Mucosa of rectum (tissue), 2 donors: ENCODE results near the gene NELFB.

Source experiments
- H3K27ac ChIP-seq, 2 donors: one replicate each; pipeline ENCODE4 v1.7.0; 2013; ENCODE audit warnings: inconsistent platforms in 2 of 2, low read depth in 2 of 2, low read length in 2 of 2
- H3K27me3 ChIP-seq, 2 donors: one replicate each; pipeline ENCODE4 v1.7.0; 2013; ENCODE audit warnings: low read length in 2 of 2; ENCODE audit not compliant: control insufficient read depth in 2 of 2, insufficient read depth in 2 of 2
- H3K36me3 ChIP-seq, 2 donors: one replicate each; pipeline ENCODE4 v1.7.0; 2013; ENCODE audit warnings: low read length in 2 of 2; ENCODE audit not compliant: control insufficient read depth in 2 of 2, insufficient read depth in 2 of 2
- H3K4me1 ChIP-seq, 2 donors: one replicate each; pipeline ENCODE4 v1.7.0; 2013; ENCODE audit warnings: low read length in 2 of 2, mild to moderate bottlenecking in 1 of 2; ENCODE audit not compliant: control insufficient read depth in 2 of 2, insufficient read depth in 2 of 2
- H3K4me3 ChIP-seq, 2 donors: one replicate each; pipeline ENCODE4 v1.7.0; 2013; ENCODE audit warnings: low read length in 2 of 2
- H3K9ac ChIP-seq, 2 donors: one replicate each; pipeline ENCODE4 v1.7.0; 2013; ENCODE audit warnings: low read length in 2 of 2, low read depth in 1 of 2, mild to moderate bottlenecking in 1 of 2
- H3K9me3 ChIP-seq, 2 donors: one replicate each; pipeline ENCODE4 v1.7.0; 2013; ENCODE audit warnings: low read length in 2 of 2; ENCODE audit not compliant: control insufficient read depth in 2 of 2
- donor health status: healthy.
- donor health status: Normal muscosa, but diverticular disease.

NELFB gene

GRCh38 chr9:137254624-137255447 lies at the start of gene NELFB:
Gene NELFB (plus strand): TSS chr9:137255327.
- Histone ChIP-seq H3K36me3 (peaks cover 12 to 17% of the 10 kb centered on the region in 2 donors), H3K9ac (peak within 1 kb of the TSS; percentile 77 to 89), H3K4me3 (peak within 1 kb of the TSS; percentile 68 to 87), H3K9me3 (no peaks in the 10 kb centered on the region), H3K4me1 (peaks cover 21 to 22% of the 10 kb centered on the region in 2 donors), H3K27me3 (no peaks in the 10 kb centered on the region), H3K27ac (peak within 1 kb of the TSS; percentile 66 to 81)

GRCh38 chr9:137206602-137207001 lies 48.5 kb upstream of the NELFB start:
- H3K4me3 ChIP-seq: peak overlapping the region; percentile 90 to 98
- H3K36me3 ChIP-seq: no peaks in the 10 kb centered on the region
- no peaks in the 10 kb centered on the region for H3K9me3 ChIP-seq
- peak overlapping the region in 1 of 2 donors; percentile 93 for H3K9ac ChIP-seq
- peaks cover 31 to 32% of the 10 kb centered on the region in 2 donors for H3K4me1 ChIP-seq
- no peak overlapping the region for H3K27ac ChIP-seq
- no peaks in the 10 kb centered on the region for H3K27me3 ChIP-seq

DNA sequence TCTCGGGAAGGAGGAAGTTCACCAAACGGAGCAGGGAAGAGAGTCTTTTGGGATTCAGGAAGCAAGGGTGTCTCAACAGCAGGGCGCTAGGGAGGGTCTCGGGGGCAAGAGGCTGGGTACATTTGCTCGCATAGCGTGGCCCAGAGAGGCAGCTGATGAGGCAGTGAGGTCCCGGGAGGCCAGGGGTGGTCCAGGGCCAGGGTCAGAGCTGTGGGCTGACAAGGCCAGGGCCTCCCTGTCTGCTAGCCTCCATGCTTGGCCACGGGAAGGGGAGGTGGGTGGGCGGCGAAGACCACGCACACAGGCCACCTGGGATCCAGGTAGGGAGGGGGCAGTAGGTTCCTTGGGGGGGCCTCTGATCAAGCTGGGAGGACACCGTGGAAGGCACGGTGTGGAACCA lies 43.6 kb upstream of the NELFB start:
- Histone ChIP-seq H3K27me3 (no peaks in the 10 kb centered on the region), H3K9me3 (no peaks in the 10 kb centered on the region), H3K27ac (no peak overlapping the region), H3K9ac (no peak overlapping the region), H3K4me3 (no peak overlapping the region), H3K36me3 (no peaks in the 10 kb centered on the region), H3K4me1 (peaks cover 3 to 6% of the 10 kb centered on the region in 2 donors)

GRCh38 chr9:137212520-137212919 lies 42.6 kb upstream of the NELFB start:
- H3K4me3 ChIP-seq: no peak overlapping the region
- H3K4me1 ChIP-seq: peaks cover 3 to 7% of the 10 kb centered on the region in 2 donors
- H3K27me3 ChIP-seq: no peaks in the 10 kb centered on the region
- H3K9me3 ChIP-seq: no peaks in the 10 kb centered on the region
- no peaks in the 10 kb centered on the region for H3K36me3 ChIP-seq
- no peak overlapping the region for H3K9ac ChIP-seq
- no peak overlapping the region for H3K27ac ChIP-seq

GRCh38 chr9:137213160-137214060 lies 41.7 kb upstream of the NELFB start:
- no peak overlapping the region for H3K9ac ChIP-seq
- H3K36me3 ChIP-seq: no peaks in the 10 kb centered on the region

GRCh38 chr9:137214620-137215019 lies 40.5 kb upstream of the NELFB start:
- H3K9ac ChIP-seq: no peak overlapping the region
- H3K36me3 ChIP-seq: no peaks in the 10 kb centered on the region
- no peaks in the 10 kb centered on the region for H3K9me3 ChIP-seq
- H3K27ac ChIP-seq: no peak overlapping the region
- peaks cover 17 to 22% of the 10 kb centered on the region in 2 donors for H3K4me1 ChIP-seq
- no peak overlapping the region for H3K4me3 ChIP-seq
- no peaks in the 10 kb centered on the region for H3K27me3 ChIP-seq

More at GRCh38 chr9:137213160-137214060, 41.7 kb upstream of the NELFB start:
- Histone ChIP-seq H3K27me3 (no peaks in the 10 kb centered on the region), H3K9me3 (no peaks in the 10 kb centered on the region), H3K4me3 (no peak overlapping the region), H3K4me1 (peaks cover 10 to 16% of the 10 kb centered on the region in 2 donors), H3K27ac (no peak overlapping the region)

- Histone ChIP-seq H3K9ac (no peak overlapping the region), H3K36me3 (no peaks in the 10 kb centered on the region), H3K27me3 (no peaks in the 10 kb centered on the region), H3K4me1 (peaks cover 17 to 22% of the 10 kb centered on the region in 2 donors), H3K27ac (no peak overlapping the region), H3K9me3 (no peaks in the 10 kb centered on the region), H3K4me3 (no peak overlapping the region)
These were observed 39.7 kb upstream of the NELFB start for GRCh38 chr9:137215196-137215986.

GRCh38 chr9:137216188-137216965 lies 38.8 kb upstream of the NELFB start:
- Histone ChIP-seq H3K27ac (no peak overlapping the region), H3K27me3 (no peaks in the 10 kb centered on the region), H3K9ac (peak overlapping the region in 1 of 2 donors; percentile 41), H3K9me3 (no peaks in the 10 kb centered on the region), H3K4me3 (no peak overlapping the region), H3K36me3 (no peaks in the 10 kb centered on the region), H3K4me1 (peaks cover 18 to 22% of the 10 kb centered on the region in 2 donors)
